HG03565 (cell line): ENCODE results near the gene PTRH1.

Experiments used
- ATAC-seq: cut with Tn5 transposase; IDR thresholded peaks from one replicate; pipeline ENCODE4 v1.9.1; 2021; ENCODE audit warnings: mild to moderate bottlenecking, moderate library complexity; ENCODE audit not compliant: unreplicated experiment

Gene PTRH1

GRCh38 chr9:127667127-127667844 is 48.2 kb downstream of the PTRH1 start:
- ATAC-seq: no peak

GRCh38 chr9:127664678-127665507 is 50.6 kb downstream of the PTRH1 start:
- no peak for ATAC-seq

- no peak for ATAC-seq
Measured at GRCh38 chr9:127664324-127664677, 51.2 kb downstream of the PTRH1 start.
